ENCODE measurements around the gene RIGI.

DNA sequence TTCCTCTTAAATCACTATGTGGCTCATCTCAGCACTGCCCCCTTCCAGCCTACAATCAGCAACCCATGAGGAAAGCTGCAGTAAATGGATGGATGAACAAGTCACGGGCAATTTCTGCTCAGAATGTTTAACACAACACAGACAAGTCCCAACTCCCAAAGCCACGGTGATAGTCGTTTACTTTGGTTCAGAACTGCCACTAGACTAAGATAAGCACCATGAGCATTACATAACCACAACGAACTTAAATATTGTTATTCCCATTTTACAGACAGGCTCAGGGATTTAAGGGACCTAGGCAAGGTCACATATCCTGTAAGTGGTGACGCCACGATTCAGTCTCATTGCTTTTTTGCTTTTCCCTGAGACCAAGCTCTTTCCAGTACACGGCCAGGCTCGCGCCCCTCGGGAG, 24.2 kb upstream of the RIGI start:
- TF ChIP-seq, protein P1, sequence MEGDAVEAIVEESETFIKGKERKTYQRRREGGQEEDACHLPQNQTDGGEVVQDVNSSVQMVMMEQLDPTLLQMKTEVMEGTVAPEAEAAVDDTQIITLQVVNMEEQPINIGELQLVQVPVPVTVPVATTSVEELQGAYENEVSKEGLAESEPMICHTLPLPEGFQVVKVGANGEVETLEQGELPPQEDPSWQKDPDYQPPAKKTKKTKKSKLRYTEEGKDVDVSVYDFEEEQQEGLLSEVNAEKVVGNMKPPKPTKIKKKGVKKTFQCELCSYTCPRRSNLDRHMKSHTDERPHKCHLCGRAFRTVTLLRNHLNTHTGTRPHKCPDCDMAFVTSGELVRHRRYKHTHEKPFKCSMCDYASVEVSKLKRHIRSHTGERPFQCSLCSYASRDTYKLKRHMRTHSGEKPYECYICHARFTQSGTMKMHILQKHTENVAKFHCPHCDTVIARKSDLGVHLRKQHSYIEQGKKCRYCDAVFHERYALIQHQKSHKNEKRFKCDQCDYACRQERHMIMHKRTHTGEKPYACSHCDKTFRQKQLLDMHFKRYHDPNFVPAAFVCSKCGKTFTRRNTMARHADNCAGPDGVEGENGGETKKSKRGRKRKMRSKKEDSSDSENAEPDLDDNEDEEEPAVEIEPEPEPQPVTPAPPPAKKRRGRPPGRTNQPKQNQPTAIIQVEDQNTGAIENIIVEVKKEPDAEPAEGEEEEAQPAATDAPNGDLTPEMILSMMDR (IDR thresholded peaks at IDR 0.05; ENCODE audit: insufficient read depth, low read length, poor library complexity, severe bottlenecking), result no peak
- no peak for TF ChIP-seq EZH2phosphoT487 (conservative IDR thresholded peaks at IDR 0.05; ENCODE audit: low read length)

Data from SU-DHL-6 (cell line).